ENCODE results near the gene WNT3A. TPM values are rescaled to one million over a fixed set of nuclear protein-coding genes. Genes with fewer than 3 reads are reported as not detected.

WNT3A gene
- total RNA-seq, 2 experiments from 2014 or later = 0.08 to 0.14 TPM

DNA sequence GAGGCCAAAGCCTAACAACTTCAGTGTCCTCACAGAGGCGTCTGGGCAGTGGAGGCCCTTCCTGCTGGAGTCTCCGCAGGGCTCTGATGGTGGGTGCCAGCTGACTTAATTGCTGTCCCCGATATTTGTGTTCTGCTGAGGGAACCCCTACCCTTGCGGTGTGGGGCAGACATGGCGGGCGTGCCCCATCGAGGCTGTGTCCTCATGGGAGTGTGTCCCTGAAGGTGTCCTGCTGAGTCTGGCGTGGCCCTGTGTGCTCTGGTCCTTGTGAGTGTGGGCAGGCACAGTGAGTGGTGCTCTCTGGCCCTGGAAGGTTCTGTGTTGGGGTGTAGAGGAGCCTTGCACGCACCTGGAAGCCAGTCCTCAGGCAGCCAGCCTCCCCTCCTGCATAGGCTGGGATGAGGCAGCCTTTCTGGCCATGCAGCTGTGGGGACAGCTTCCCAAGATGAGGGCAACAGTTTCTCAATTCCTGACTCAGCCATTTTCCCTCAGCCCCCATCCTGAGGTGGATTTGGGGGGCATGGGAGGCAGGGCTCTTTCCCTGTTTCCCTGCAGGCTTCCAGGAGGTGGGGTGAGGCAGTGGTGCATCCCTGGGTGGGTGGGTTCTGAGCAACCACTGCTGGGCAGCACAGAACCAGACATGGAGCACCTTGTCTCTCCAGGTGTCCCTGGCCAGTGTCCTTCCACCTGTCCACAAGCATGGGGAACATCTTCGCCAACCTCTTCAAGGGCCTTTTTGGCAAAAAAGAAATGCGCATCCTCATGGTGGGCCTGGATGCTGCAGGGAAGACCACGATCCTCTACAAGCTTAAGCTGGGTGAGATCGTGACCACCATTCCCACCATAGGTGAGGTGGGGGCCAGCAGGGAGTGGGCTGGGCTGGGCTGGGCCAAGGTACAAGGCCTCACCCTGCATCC, 89.9 kb downstream of the WNT3A start:
- Mint-ChIP-seq H3K4me3 (no peak overlapping the region), H3K27me3 (no peaks in the 10 kb centered on the region), H3K4me1 (ENCODE audit: low read depth) (peaks cover 50% of the 10 kb centered on the region), H3K9me3 (peaks cover 5% of the 10 kb centered on the region), H3K36me3 (ENCODE audit: low read depth) (peaks cover 91% of the 10 kb centered on the region), H3K27ac (peak overlapping the region; percentile 59)
- Histone ChIP-seq H3K27me3 (ENCODE audit: control insufficient read depth in 1 of 2, insufficient read depth in 2 of 2, low read length in 2 of 2) (no peaks in the 10 kb centered on the region), H3K9me3 (ENCODE audit: control insufficient read depth in 1 of 2, insufficient read depth in 1 of 2, low read length in 2 of 2) (peaks cover 7 to 23% of the 10 kb centered on the region in 2 experiments), H3K27ac (ENCODE audit: low read depth in 1 of 2, low read length in 2 of 2) (no peak overlapping the region), H3K4me1 (ENCODE audit: insufficient read depth, low read length) (peaks cover 57% of the 10 kb centered on the region), H3K36me3 (ENCODE audit: insufficient read depth, low read length) (peaks cover 79% of the 10 kb centered on the region), H3K4me3 (ENCODE audit: low read length) (no peak overlapping the region)
- POLR2A ChIA-PET = interaction anchor here (6.9 kb wide), 1 partner anchor 14 kb away, joined by 44 read pairs; the partner anchor contains the start of gene ARF1
- TF ChIP-seq, protein P1, sequence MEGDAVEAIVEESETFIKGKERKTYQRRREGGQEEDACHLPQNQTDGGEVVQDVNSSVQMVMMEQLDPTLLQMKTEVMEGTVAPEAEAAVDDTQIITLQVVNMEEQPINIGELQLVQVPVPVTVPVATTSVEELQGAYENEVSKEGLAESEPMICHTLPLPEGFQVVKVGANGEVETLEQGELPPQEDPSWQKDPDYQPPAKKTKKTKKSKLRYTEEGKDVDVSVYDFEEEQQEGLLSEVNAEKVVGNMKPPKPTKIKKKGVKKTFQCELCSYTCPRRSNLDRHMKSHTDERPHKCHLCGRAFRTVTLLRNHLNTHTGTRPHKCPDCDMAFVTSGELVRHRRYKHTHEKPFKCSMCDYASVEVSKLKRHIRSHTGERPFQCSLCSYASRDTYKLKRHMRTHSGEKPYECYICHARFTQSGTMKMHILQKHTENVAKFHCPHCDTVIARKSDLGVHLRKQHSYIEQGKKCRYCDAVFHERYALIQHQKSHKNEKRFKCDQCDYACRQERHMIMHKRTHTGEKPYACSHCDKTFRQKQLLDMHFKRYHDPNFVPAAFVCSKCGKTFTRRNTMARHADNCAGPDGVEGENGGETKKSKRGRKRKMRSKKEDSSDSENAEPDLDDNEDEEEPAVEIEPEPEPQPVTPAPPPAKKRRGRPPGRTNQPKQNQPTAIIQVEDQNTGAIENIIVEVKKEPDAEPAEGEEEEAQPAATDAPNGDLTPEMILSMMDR (IDR thresholded peaks at IDR 0.05) = no peak
- peak in 2 of 14 experiments; percentile 2 to 15 for DNase-seq
- CTCF ChIA-PET = no interaction called here
- intact Hi-C loops (cut with DNase I, micrococcal nuclease) = no loop called here
- ATAC-seq (ENCODE audit: poor library complexity) = no peak

DNA sequence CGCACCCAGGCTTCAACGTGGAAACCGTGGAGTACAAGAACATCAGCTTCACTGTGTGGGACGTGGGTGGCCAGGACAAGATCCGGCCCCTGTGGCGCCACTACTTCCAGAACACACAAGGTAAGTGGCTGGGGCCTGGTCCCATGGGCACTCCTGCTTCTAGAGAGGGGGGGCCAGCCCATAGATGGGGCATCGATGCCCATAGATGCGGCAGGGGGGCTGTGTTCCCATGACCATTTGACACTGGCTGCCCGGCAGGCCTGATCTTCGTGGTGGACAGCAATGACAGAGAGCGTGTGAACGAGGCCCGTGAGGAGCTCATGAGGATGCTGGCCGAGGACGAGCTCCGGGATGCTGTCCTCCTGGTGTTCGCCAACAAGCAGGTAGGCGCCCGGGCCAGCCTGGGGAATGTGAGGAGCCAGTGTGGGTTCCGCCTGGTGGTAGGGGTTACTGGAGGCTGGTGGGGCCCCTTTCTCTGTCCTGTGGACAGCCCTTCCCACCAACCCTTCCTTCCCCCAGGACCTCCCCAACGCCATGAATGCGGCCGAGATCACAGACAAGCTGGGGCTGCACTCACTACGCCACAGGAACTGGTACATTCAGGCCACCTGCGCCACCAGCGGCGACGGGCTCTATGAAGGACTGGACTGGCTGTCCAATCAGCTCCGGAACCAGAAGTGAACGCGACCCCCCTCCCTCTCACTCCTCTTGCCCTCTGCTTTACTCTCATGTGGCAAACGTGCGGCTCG, 90.7 kb downstream of the WNT3A start:
- no peaks in the 10 kb centered on the region for H3K27me3 Mint-ChIP-seq

More for the DNA sequence above, 90.7 kb downstream of the WNT3A start:
- Histone ChIP-seq H3K27ac (ENCODE audit: low read depth in 1 of 2, low read length in 2 of 2) (no peak overlapping the region), H3K36me3 (ENCODE audit: insufficient read depth, low read length) (peaks cover 74% of the 10 kb centered on the region), H3K27me3 (ENCODE audit: control insufficient read depth in 1 of 2, insufficient read depth in 2 of 2, low read length in 2 of 2) (no peaks in the 10 kb centered on the region), H3K4me3 (ENCODE audit: low read length) (no peak overlapping the region), H3K9me3 (ENCODE audit: control insufficient read depth in 1 of 2, insufficient read depth in 1 of 2, low read length in 2 of 2) (peaks cover 7 to 23% of the 10 kb centered on the region in 2 experiments), H3K4me1 (ENCODE audit: insufficient read depth, low read length) (peaks cover 58% of the 10 kb centered on the region)
- intact Hi-C loops (cut with DNase I, micrococcal nuclease) = loop anchor here in 1 of 2 experiments (2.0 kb wide), 1 partner anchor 13 kb away; no protein-coding TSS in a partner anchor
- ATAC-seq (ENCODE audit: poor library complexity) = no peak
- Mint-ChIP-seq H3K4me3 (peak overlapping the region; percentile 38), H3K9me3 (peaks cover 5% of the 10 kb centered on the region), H3K4me1 (ENCODE audit: low read depth) (peaks cover 42% of the 10 kb centered on the region), H3K36me3 (ENCODE audit: low read depth) (peaks cover 83% of the 10 kb centered on the region), H3K27ac (peak overlapping the region; percentile 59)
- ChIA-PET POLR2A (interaction anchor here (2.6 to 6.9 kb wide), 2 partner anchors 11 to 15 kb away, joined by 10 to 44 read pairs; partner anchors contain the start of gene ARF1), CTCF (no interaction called here)
- peak in 1 of 14 experiments; percentile 22 for DNase-seq
- TF ChIP-seq, protein P1 (IDR thresholded peaks at IDR 0.05) = no peak

Data from CD4-positive, alpha-beta T cell (primary cell).